OCI-LY3 (cell line): ENCODE results near the gene MTFR2.

Experiments used
- H2AFZ ChIP-seq: fragments of 200-600, 300-600 bp; shearing (Covaris generic); 2 replicates; pipeline ENCODE4 v1.6.0; 2014; ENCODE audit warnings: antibody characterized with exemption, low read depth, low read length
- H3K27ac ChIP-seq: fragments of 200-600, 300-600 bp; sonication (generic); 2 replicates; pipeline ENCODE4 v1.5.1; 2014; ENCODE audit warnings: mild to moderate bottlenecking, low read length, moderate library complexity, mixed read lengths
- H3K27me3 ChIP-seq: fragments of 200-600, 300-600 bp; sonication (generic); 2 replicates; pipeline ENCODE4 v1.6.1; 2014; ENCODE audit warnings: low read depth, low read length, mixed read lengths
- H3K36me3 ChIP-seq: fragments of 200-600, 300-600 bp; sonication (generic); replicated peaks from 2 replicates; pipeline ENCODE3; 2014; ENCODE audit warnings: low read depth, low read length, mixed read lengths
- H3K4me1 ChIP-seq: fragments of 300-600, 200-600 bp; sonication (generic); 2 replicates; pipeline ENCODE4 v1.6.1; 2014; ENCODE audit warnings: low read length, mixed read lengths
- H3K4me2 ChIP-seq: fragments of 200-600, 300-600 bp; sonication (generic); 2 replicates; pipeline ENCODE4 v1.6.1; 2014; ENCODE audit warnings: low read length, mixed read lengths
- H3K4me3 ChIP-seq: fragments of 300-600, 200-600 bp; sonication (generic); 2 replicates; pipeline ENCODE4 v1.5.1; 2014; ENCODE audit warnings: antibody characterized with exemption, mild to moderate bottlenecking, low read length, moderate library complexity
- H3K79me2 ChIP-seq: fragments of 300-600, 200-600 bp; shearing (Covaris generic); 2 replicates; pipeline ENCODE4 v1.6.1; 2014; ENCODE audit warnings: mild to moderate bottlenecking, low read length, mixed read lengths
- H3K9ac ChIP-seq: fragments of 300-600, 200-600 bp; shearing (Covaris generic); 2 replicates; pipeline ENCODE4 v1.6.0; 2014; ENCODE audit warnings: mild to moderate bottlenecking, low read length, moderate library complexity
- H3K9me3 ChIP-seq: fragments of 200-600, 300-600 bp; shearing (Covaris generic); 2 replicates; pipeline ENCODE4 v1.6.1; 2014; ENCODE audit warnings: low read length, mixed read lengths; ENCODE audit not compliant: insufficient read depth
- H4K20me1 ChIP-seq: fragments of 200-600, 300-600 bp; sonication (generic); 2 replicates; pipeline ENCODE4 v1.6.1; 2016; ENCODE audit warnings: low read length, mixed read lengths; ENCODE audit not compliant: insufficient read depth
- CTCF ChIP-seq: fragments of 200-600, 300-600 bp; sonication (generic); IDR thresholded peaks from 2 replicates; pipeline ENCODE4 v1.5.1; 2014; ENCODE audit warnings: antibody characterized with exemption, low read length, low read depth
- EZH2phosphoT487 ChIP-seq: fragments of 200-600 bp; shearing (Covaris generic); IDR thresholded peaks from 2 replicates; pipeline ENCODE4 v1.6.1; 2018; ENCODE audit warnings: antibody characterized with exemption, mixed run types, low read depth

The MTFR2 gene

DNA sequence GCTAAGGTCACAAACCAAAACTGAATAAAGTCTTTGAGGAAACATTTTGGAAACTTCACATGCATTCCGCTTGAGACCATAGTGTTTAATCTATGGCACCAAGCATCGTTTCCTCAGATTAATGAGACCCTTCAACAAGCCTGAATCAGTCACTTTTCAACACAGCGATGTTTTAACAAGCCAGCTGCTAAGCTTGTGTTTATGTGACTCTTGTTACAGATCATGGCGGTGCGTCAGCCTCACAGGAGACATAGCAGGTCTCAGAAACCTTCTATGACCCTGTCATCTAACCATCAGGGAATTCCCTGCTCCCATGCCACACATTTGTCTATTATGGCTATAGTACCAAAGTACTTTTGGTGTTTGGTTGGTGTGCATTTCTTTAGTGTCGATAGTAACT lies 57.2 kb downstream of the MTFR2 start:
- Histone ChIP-seq H3K4me3 (no peak overlapping the region), H2AFZ (no peak overlapping the region), H3K9ac (no peak overlapping the region), H3K9me3 (no peaks in the 10 kb centered on the region), H3K36me3 (no peaks in the 10 kb centered on the region), H3K4me1 (no peaks in the 10 kb centered on the region), H3K4me2 (no peak overlapping the region), H4K20me1 (no peaks in the 10 kb centered on the region), H3K79me2 (no peaks in the 10 kb centered on the region), H3K27ac (no peak overlapping the region), H3K27me3 (no peaks in the 10 kb centered on the region)
- TF ChIP-seq CTCF: no peak
- no peak for TF ChIP-seq EZH2phosphoT487

GRCh38 chr6:136191606-136192312 lies 58.4 kb downstream of the MTFR2 start:
- TF ChIP-seq EZH2phosphoT487 (no peak), CTCF (no peak)
- no peaks in the 10 kb centered on the region for H3K36me3 ChIP-seq
- no peak overlapping the region for H3K4me3 ChIP-seq
- no peak overlapping the region for H2AFZ ChIP-seq
- no peaks in the 10 kb centered on the region for H3K9me3 ChIP-seq
- H3K4me1 ChIP-seq: no peaks in the 10 kb centered on the region
- H3K27ac ChIP-seq: no peak overlapping the region
- no peaks in the 10 kb centered on the region for H3K27me3 ChIP-seq
- H4K20me1 ChIP-seq: no peaks in the 10 kb centered on the region
- H3K4me2 ChIP-seq: no peak overlapping the region
- no peaks in the 10 kb centered on the region for H3K79me2 ChIP-seq
- H3K9ac ChIP-seq: no peak overlapping the region

GRCh38 chr6:136189104-136189503 lies 61.0 kb downstream of the MTFR2 start:
- no peak overlapping the region for H3K4me3 ChIP-seq
- peaks cover 11% of the 10 kb centered on the region for H3K4me1 ChIP-seq
- H3K79me2 ChIP-seq: no peaks in the 10 kb centered on the region
- H3K27me3 ChIP-seq: no peaks in the 10 kb centered on the region
- TF ChIP-seq CTCF (no peak), EZH2phosphoT487 (no peak)
- no peaks in the 10 kb centered on the region for H4K20me1 ChIP-seq
- H3K36me3 ChIP-seq: no peaks in the 10 kb centered on the region
- H3K4me2 ChIP-seq: no peak overlapping the region
- no peak overlapping the region for H3K9ac ChIP-seq
- H3K9me3 ChIP-seq: no peaks in the 10 kb centered on the region
- H2AFZ ChIP-seq: no peak overlapping the region
- H3K27ac ChIP-seq: no peak overlapping the region

- Histone ChIP-seq H2AFZ (no peak overlapping the region), H3K9me3 (no peaks in the 10 kb centered on the region), H3K4me2 (no peak overlapping the region), H3K4me3 (no peak overlapping the region), H3K27ac (no peak overlapping the region), H3K4me1 (peaks cover 16% of the 10 kb centered on the region), H3K79me2 (no peaks in the 10 kb centered on the region), H4K20me1 (no peaks in the 10 kb centered on the region), H3K27me3 (no peaks in the 10 kb centered on the region), H3K9ac (no peak overlapping the region), H3K36me3 (no peaks in the 10 kb centered on the region)
- TF ChIP-seq EZH2phosphoT487: no peak
- TF ChIP-seq CTCF: no peak
These were observed 61.6 kb downstream of the MTFR2 start for GRCh38 chr6:136188486-136188885.
